ENCODE results near the gene APC. TPM values are rescaled to one million over a fixed set of nuclear protein-coding genes. Genes with fewer than 3 reads are reported as not detected.
A peak's percentile ranks its signal among the peaks of the same experiment; 100 is the strongest.

APC gene
- total and polyA plus RNA-seq, 10 of the 15 experiments (the other 5 are each of a cell fraction or from before 2014, with no cell fraction given), result 3.2 to 23.3 (median 13.8) TPM

GRCh38 chr5:112694853-112695709 is 42.6 kb upstream of the APC start:
- in situ Hi-C loops (cut with MboI) (no loop called here), intact Hi-C loops (cut with micrococcal nuclease; ENCODE audit: unreplicated experiment) (loop anchor here (5.0 to 10.0 kb wide), 2 partner anchors 152 to 220 kb away; no protein-coding TSS in a partner anchor)
- CTCF ChIA-PET, result interaction anchor here (1.0 to 12.6 kb wide), 5 partner anchors 10 to 117 kb away, joined by 3 to 125 read pairs (median 14); no protein-coding TSS in a partner anchor
- no peaks in the 10 kb centered on the region for H4K20me1 ChIP-seq (ENCODE audit: control insufficient read depth, insufficient read depth)
- H3K36me3 ChIP-seq (ENCODE audit: control insufficient read depth in 2 of 2, insufficient read depth in 2 of 2, low read length in 1 of 2), result no peaks in the 10 kb centered on the region
- H3K9me3 ChIP-seq (replicated peaks; ENCODE audit: control insufficient read depth, insufficient read depth, low read length), result no peaks in the 10 kb centered on the region; the same call in 2 of the 3 replicates
- no peak overlapping the region for H2AFZ ChIP-seq (ENCODE audit: control insufficient read depth, low read depth, low read length)
- H3K27me3 ChIP-seq (replicated peaks in 1 of 2; ENCODE audit: control insufficient read depth in 2 of 2, insufficient read depth in 2 of 2, low read length in 1 of 2), result no peaks in the 10 kb centered on the region; a peak in 1 of 4 replicates
- WGBS (ENCODE audit: insufficient coverage, insufficient replicate concordance, low lambda C conversion rate, missing lambda C conversion rate), result 11% methylated on average over 3 of the region's 3 CpGs
- no peaks in the 10 kb centered on the region for H3K79me2 ChIP-seq (ENCODE audit: control insufficient read depth, insufficient read depth, low read length)
- no peak overlapping the region for H3K4me3 ChIP-seq
- H3K4me2 ChIP-seq (ENCODE audit: control insufficient read depth, insufficient read depth), result no peak overlapping the region
- H3K27ac ChIP-seq (ENCODE audit: control insufficient read depth, insufficient read depth), result no peak overlapping the region
- RAD21 ChIA-PET (ENCODE audit: unreplicated experiment), result interaction anchor here (0.7 to 6.1 kb wide), 4 partner anchors 8 to 118 kb away, joined by 3 to 57 read pairs (median 4); no protein-coding TSS in a partner anchor
- POLR2A ChIA-PET, result interaction anchor here (0.6 to 2.9 kb wide), 3 partner anchors 10 to 85 kb away, joined by 3 to 9 read pairs (median 3); no protein-coding TSS in a partner anchor
- 0 out of 3 replicates have a peak, but pooled peaks have one; percentile 7 for ATAC-seq
- no peak for FAIRE-seq
- SMC1A ChIA-PET (ENCODE audit: uncharacterized antibody, unreplicated experiment), result interaction anchor here (0.9 to 4.0 kb wide), 12 partner anchors 8 to 63 kb away, joined by 3 to 22 read pairs (median 5); no protein-coding TSS in a partner anchor
- DNase-seq (ENCODE audit: low read depth, low spot score), result no peak
- H3K4me1 ChIP-seq (ENCODE audit: control insufficient read depth, insufficient read depth, low read length), result peaks cover 9% of the 10 kb centered on the region
- BruUV-seq (replicated peaks), result no TSS peak
- no peak overlapping the region for H3K9ac ChIP-seq (ENCODE audit: control insufficient read depth, insufficient read depth, low read length)
- TF ChIP-seq REST (IDR thresholded peaks at IDR 0.05; ENCODE audit: low read depth, low read length) (no peak), MEF2B (IDR thresholded peaks at IDR 0.05; ENCODE audit: partially characterized antibody, poor library complexity, severe bottlenecking) (no peak), ZBTB4 (CRISPR knock-in tag; IDR thresholded peaks at IDR 0.05) (no peak), TAF1 (IDR thresholded peaks at IDR 0.05; ENCODE audit: borderline replicate concordance, low read depth, low read length) (no peak), USF2 (IDR thresholded peaks at IDR 0.05; ENCODE audit: borderline replicate concordance, low read depth, low read length) (no peak), ATF7 (IDR thresholded peaks at IDR 0.05; ENCODE audit: low read depth) (no peak), ZNF622 (IDR thresholded peaks at IDR 0.05) (no peak), SPI1 (IDR thresholded peaks at IDR 0.05; ENCODE audit: borderline replicate concordance, insufficient read depth, low read depth, low read length) (no peak), ATF2 (IDR thresholded peaks at IDR 0.05; ENCODE audit: low read length) (no peak), POLR2AphosphoS5 (IDR thresholded peaks at IDR 0.05; ENCODE audit: low read length) (no peak), ASH2L (IDR thresholded peaks at IDR 0.05; ENCODE audit: borderline replicate concordance, low read depth) (no peak)

All from GM12878 (cell line).